ENCODE measurements around the gene DPP6.
"Not testable (repeated sequence)": the region's sequence is repeated elsewhere in the genome, so short reads cannot be mapped to it uniquely, and the experiment has no call there.

Gene DPP6

DNA sequence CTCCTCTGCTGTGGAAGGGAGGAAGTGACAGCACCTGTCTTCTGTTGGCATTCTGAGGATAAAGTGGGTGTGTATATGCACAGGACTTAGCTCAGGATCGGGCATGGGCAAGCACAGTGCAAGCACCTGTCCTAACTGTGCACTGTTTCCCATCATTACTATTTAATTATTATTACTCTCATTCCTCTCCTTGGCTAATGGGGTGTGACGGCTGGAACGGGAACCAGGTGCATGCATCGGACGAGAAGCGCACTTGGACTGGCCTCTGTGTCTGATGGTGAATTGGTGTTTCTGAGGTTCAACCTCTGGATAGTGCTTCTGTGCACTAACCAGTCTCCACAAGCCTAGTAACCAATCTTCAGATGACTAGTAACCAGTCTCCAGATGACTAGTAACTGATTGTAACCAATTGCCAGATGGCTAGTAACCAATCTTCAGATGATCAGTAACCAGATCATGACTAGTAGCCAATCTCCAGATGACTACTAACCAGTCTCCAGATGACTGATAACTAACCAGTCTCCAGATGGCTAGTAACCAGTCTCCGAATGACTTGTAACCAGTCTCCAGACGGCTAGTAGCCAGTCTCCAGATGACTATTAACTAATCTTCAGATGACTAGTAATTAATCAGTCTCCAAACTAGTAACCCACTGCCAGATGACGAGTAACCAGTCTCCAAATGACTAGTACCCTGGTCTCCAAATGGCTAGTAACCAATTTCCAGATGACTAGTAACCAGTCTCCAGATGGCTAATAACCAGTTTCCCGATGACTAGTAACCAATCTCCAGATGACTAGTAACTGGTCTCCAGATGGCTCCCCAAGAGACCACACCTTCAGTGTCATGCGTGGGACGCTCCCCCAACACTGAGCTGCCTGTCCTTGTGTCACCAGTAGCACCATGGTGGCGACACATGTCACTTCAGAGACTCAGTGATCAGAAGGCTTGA, 864.9 kb downstream of the DPP6 start:
- no peak overlapping the region for H3K4me3 ChIP-seq (ENCODE audit: low read depth, low read length)
- TF ChIP-seq, protein P1, sequence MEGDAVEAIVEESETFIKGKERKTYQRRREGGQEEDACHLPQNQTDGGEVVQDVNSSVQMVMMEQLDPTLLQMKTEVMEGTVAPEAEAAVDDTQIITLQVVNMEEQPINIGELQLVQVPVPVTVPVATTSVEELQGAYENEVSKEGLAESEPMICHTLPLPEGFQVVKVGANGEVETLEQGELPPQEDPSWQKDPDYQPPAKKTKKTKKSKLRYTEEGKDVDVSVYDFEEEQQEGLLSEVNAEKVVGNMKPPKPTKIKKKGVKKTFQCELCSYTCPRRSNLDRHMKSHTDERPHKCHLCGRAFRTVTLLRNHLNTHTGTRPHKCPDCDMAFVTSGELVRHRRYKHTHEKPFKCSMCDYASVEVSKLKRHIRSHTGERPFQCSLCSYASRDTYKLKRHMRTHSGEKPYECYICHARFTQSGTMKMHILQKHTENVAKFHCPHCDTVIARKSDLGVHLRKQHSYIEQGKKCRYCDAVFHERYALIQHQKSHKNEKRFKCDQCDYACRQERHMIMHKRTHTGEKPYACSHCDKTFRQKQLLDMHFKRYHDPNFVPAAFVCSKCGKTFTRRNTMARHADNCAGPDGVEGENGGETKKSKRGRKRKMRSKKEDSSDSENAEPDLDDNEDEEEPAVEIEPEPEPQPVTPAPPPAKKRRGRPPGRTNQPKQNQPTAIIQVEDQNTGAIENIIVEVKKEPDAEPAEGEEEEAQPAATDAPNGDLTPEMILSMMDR (IDR thresholded peaks at IDR 0.05; ENCODE audit: low read depth, low read length), result no peak

DNA sequence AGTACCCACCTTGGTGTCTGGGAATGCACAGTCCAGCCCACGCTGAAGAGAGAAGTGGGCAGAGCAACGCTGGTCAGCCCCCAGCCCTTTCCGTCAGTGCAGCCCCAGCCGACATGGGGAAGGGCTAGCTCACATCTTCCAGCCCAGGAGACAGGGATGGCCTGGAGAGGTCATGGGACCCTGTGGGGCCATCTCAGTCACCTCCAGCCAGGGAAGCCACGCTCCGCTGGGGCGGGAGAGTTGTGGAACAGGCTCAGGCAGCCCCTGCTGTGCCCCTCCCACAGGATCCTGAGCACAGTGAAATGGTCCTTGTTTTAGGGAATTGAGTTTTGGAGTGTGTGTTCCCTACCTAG, 865.6 kb downstream of the DPP6 start:
- no peak overlapping the region for H3K4me3 ChIP-seq (ENCODE audit: low read depth, low read length)
- TF ChIP-seq, protein P1 (IDR thresholded peaks at IDR 0.05; ENCODE audit: low read depth, low read length), result no peak

DNA sequence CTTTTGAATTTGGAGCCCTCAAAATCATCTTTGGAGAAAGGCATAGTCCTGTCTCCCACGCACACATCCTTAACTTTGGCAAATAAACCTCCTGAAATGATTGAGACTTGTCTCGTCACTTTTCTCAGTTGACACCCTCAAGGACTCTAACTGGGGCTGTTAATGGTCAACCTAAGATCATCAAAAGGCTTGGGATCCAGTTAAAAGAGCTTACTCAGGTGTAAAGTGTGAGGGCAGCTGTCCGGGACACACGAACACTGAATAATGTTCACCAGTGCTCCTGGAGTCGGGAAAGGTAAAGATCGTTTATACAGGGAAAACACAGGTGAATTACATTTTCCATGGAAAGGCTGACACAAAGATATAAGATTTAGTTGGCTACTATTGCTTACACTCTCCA, 866.1 kb downstream of the DPP6 start:
- TF ChIP-seq, protein P1 (IDR thresholded peaks at IDR 0.05; ENCODE audit: low read depth, low read length), result no peak
- H3K4me3 ChIP-seq (ENCODE audit: low read depth, low read length), result no peak overlapping the region

DNA sequence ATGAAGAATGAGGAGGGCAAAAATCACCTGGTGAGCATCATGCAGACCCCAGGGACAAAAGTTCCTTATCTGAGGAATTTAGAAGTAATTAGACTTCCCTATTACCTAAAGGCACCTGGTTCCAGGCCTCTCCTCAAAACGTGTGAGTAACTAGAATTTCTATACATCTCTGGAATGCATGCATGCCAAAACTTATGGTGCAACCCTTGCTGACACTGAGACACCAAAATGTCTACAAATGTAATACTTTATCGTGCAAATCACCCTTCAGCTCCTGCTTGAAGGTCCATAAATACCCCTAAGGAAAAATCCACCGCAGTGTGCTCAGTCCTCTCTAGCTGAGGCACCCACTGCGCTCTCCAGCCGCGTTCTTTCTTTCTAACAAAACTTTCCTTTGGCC, 866.5 kb downstream of the DPP6 start:
- TF ChIP-seq, protein P1 (IDR thresholded peaks at IDR 0.05; ENCODE audit: low read depth, low read length), result no peak
- no peak overlapping the region for H3K4me3 ChIP-seq (ENCODE audit: low read depth, low read length)

DNA sequence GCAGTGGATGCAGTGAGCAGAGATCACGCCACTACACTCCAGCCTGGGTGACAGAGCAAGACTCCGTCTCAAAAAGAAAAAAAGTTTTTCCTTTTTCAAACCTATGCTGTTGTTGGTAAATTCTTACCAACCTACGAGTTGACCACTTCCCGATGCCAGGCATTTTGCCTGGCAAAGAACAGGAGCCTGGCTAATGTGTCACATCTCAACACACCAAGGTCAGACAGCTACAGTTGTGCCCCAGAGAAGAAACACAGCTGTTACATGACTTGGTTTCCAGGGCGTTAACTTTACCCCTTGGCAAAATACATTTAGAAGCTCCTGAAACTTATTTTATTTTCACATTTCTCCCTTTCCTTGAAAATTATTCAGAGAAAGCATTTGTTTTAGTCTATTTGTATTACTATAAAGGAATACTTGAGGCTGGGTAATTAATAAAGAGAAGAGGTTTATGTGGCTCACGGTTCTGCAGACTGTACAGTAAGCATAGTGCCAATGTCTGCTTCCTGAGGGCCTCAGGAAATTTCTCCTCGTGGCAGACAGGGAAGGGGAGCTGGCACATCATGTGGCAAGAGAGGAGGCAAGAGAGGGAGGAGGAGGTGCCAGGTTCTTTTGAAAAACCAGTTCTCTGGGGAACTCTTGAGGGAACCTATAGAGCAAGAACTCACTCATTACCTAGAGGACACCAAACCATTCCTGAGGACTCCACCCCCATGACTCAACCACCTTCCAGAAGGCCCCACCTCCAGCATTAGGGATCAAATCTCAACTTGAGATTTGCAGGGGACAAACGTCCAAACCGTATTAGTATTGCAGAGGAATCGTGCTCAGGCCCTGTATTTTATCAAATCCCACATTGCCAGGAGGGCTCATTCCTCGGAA, 867.4 kb downstream of the DPP6 start:
- TF ChIP-seq, protein P1 (IDR thresholded peaks at IDR 0.05; ENCODE audit: low read depth, low read length), result no peak
- no peak overlapping the region for H3K4me3 ChIP-seq (ENCODE audit: low read depth, low read length)

DNA sequence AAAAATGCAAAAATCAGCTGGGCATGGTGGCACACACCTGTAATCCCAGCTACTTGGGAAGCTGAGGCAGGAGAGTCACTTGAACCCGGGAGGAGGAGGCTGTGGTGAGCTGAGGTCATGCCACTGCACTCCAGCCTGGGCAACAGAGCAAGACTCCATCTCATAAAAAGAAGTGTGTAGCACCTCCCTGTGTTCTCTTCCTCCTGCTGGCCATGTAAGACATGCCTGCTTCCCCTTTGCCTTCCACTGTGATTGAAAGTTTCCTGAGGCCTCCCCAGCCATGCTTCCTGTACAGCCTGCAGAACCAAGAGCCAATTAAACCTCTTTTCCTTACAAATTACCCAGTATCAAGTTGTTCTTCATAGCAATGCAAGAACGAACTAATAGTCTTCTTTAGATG, 870.3 kb downstream of the DPP6 start:
- not testable (repeated sequence) for H3K4me3 ChIP-seq (ENCODE audit: low read depth, low read length)

DNA sequence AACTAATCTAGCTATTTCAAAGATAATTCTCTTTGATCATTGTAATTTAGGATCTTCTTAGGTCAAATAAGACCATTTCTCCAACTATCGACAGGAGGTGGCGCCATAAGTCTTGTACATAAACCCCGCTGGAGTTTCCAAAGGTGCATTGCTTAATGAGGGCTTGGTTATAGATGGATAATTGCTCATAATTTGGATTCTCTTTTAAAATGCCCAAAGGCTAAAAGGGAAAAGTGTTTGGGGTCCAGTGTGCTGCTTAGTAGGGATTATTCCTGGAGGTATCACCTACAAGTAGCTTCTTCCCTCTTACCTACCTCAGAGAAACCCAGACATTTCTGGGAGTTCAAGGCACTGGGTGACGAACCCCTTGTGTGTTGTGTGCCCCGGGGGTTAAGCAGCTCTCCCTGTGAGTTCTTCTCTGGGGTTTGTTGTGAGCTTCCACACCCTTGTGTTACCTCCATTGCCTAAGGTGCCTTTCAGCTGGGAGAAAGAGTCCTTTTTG, 875.5 kb downstream of the DPP6 start:
- H3K4me3 ChIP-seq (ENCODE audit: low read depth, low read length), result peak overlapping the region; percentile 77

More for the DNA sequence above, 875.5 kb downstream of the DPP6 start:
- TF ChIP-seq, protein P1 (IDR thresholded peaks at IDR 0.05; ENCODE audit: low read depth, low read length), result peak; percentile 34
